HepG2 (cell line): ENCODE data around the gene RGP1. TPM values are rescaled to one million over a fixed set of nuclear protein-coding genes. Genes with fewer than 3 reads are reported as not detected.

Source experiments
- ATAC-seq: fragments of 200-7000 bp; cut with Tn5 transposase; 3 replicates; pipeline ENCODE4 v1.9.1; 2020; ENCODE audit warnings: mild to moderate bottlenecking, moderate library complexity
- BruUV-seq: library from RNA; stranded (reverse); fragments of 400-500 nt; replicated peaks from 2 replicates; lab custom pipeline; 2021; lab: Mats Ljungman, UMichigan
- CTCF ChIA-PET: fragments of 300-600 bp; formaldehyde crosslinking; extraction: SDS; loops from one replicate; lab custom pipeline; 2021; ENCODE audit warnings: low total read pairs, inconsistent platforms, low intra/inter-chr PET ratio; lab: Yijun Ruan, JAX
- POLR2A ChIA-PET: fragments of 350-600 bp; sonication (Branson Sonifier 250); formaldehyde crosslinking; loops from one replicate; lab custom pipeline; 2020; ENCODE audit warnings: antibody characterized with exemption, inconsistent platforms; lab: Yijun Ruan, JAX
- DNase-seq: peaks from one replicate; pipeline ENCODE4 v3.0.0-alpha.2; 2015; ENCODE audit warnings: low spot score
- FAIRE-seq: peaks from 3 replicates; lab custom pipeline; 2011; peaks lifted over from hg19 to GRCh38; lab: Jason Lieb, UNC
- H2AFZ ChIP-seq: one replicate; pipeline ENCODE4 v1.6.1; 2011; ENCODE audit warnings: low read length, inconsistent platforms
- H3K27ac ChIP-seq: fragments of 300-600 bp; 3 replicates; pipeline ENCODE4 v1.8.0; 2011; ENCODE audit warnings: mixed run types, mild to moderate bottlenecking, mixed read lengths, low read length, inconsistent platforms; ENCODE audit not compliant: insufficient read depth; ENCODE audit errors: extremely low read length
- H3K27me3 ChIP-seq, 2 experiments: fragments of 200-600 bp in 1 of 2; 2 replicates in 1 of 2; 3 replicates in 1 of 2; pipeline versions ENCODE4 v1.6.0 to v1.8.0; 2011; ENCODE audit warnings: low read length in 2 of 2, mild to moderate bottlenecking in 2 of 2, moderate library complexity in 2 of 2, inconsistent platforms in 1 of 2; ENCODE audit not compliant: insufficient read depth in 2 of 2, control insufficient read depth in 1 of 2
- H3K36me3 ChIP-seq, 2 experiments: fragments of 200-600 bp in 1 of 2; replicated peaks in 1 of 2; 2 replicates in 1 of 2; 3 replicates in 1 of 2; pipeline versions ENCODE4 v1.5.1 to v1.8.0; 2011; ENCODE audit warnings: low read length in 2 of 2, inconsistent platforms in 1 of 2; ENCODE audit not compliant: insufficient read depth in 2 of 2, control insufficient read depth in 1 of 2
- H3K4me1 ChIP-seq: 2 replicates; pipeline ENCODE4 v1.5.1; 2012; ENCODE audit warnings: low read length, inconsistent platforms; ENCODE audit not compliant: insufficient read depth
- H3K4me2 ChIP-seq: 2 replicates; pipeline ENCODE4 v1.6.0; 2011; ENCODE audit warnings: low read depth, low read length, inconsistent platforms
- H3K4me3 ChIP-seq, 3 experiments: fragments of 200-600 bp in 1 of 3; sonication (generic), shearing (Covaris generic) in 1 of 3; replicated peaks in 1 of 3; 2 replicates each; pipeline ENCODE4 v1.5.1; 2011 to 2016; ENCODE audit warnings: low read length in 3 of 3, inconsistent platforms in 2 of 3, low read depth in 2 of 3, mild to moderate bottlenecking in 2 of 3, control low read depth in 1 of 3, mixed read lengths in 1 of 3; ENCODE audit not compliant: insufficient read depth in 1 of 3
- H3K79me2 ChIP-seq: one replicate; pipeline ENCODE4 v1.6.1; 2011; ENCODE audit warnings: low read length, inconsistent platforms; ENCODE audit not compliant: insufficient read depth
- H3K9ac ChIP-seq: 2 replicates; pipeline ENCODE4 v1.6.0; 2011; ENCODE audit warnings: mild to moderate bottlenecking, low read depth, low read length, inconsistent platforms; ENCODE audit not compliant: insufficient read depth
- H3K9me3 ChIP-seq: 2 replicates; pipeline ENCODE4 v1.5.1; 2012; ENCODE audit warnings: mild to moderate bottlenecking, low read length
- H4K20me1 ChIP-seq: 2 replicates; pipeline ENCODE4 v1.6.0; 2011; ENCODE audit warnings: inconsistent platforms, mild to moderate bottlenecking, low read length, moderate library complexity; ENCODE audit not compliant: insufficient read depth
- CCAR2 ChIP-seq: fragments of 200-400 bp; formaldehyde crosslinking; optimal IDR thresholded peaks from 2 replicates; pipeline ENCODE3; 2018; ENCODE audit warnings: low read depth, mild to moderate bottlenecking, low read length, moderate library complexity
- HES4 ChIP-seq: sonication (generic); formaldehyde crosslinking; IDR thresholded peaks from 2 replicates; pipeline ENCODE4 v1.9.0; 2021; ENCODE audit warnings: mild to moderate bottlenecking, missing genetic modification reagents, borderline replicate concordance
- HNRNPLL ChIP-seq: fragments of 200-400 bp; formaldehyde crosslinking; IDR thresholded peaks from 2 replicates; pipeline ENCODE4 v1.6.1; 2017; ENCODE audit warnings: mild to moderate bottlenecking, low read depth, low read length; ENCODE audit not compliant: poor library complexity, severe bottlenecking
- PHF5A ChIP-seq: IDR thresholded peaks from one replicate; pipeline ENCODE4 v1.6.1; 2018; ENCODE audit warnings: low read depth, missing genetic modification reagents; ENCODE audit not compliant: unreplicated experiment
- POGZ ChIP-seq: sonication (generic); formaldehyde crosslinking; IDR thresholded peaks from 2 replicates; pipeline ENCODE4 v1.4.0; 2020; ENCODE audit warnings: mild to moderate bottlenecking, missing genetic modification reagents
- RAD21 ChIP-seq: fragments of 450-650 bp; formaldehyde crosslinking; IDR thresholded peaks from 2 replicates; pipeline ENCODE4 v1.5.0; 2020; ENCODE audit warnings: mild to moderate bottlenecking
- SMAD9 ChIP-seq: sonication (generic); formaldehyde crosslinking; IDR thresholded peaks from 2 replicates; pipeline ENCODE4 v1.5.1; 2020; ENCODE audit warnings: mild to moderate bottlenecking, missing genetic modification reagents
- SMYD3 ChIP-seq: sonication (generic); formaldehyde crosslinking; IDR thresholded peaks from 2 replicates; pipeline ENCODE4 v1.8.1; 2023; ENCODE audit warnings: mild to moderate bottlenecking, missing genetic modification reagents
- ZFP82 ChIP-seq: sonication (generic); formaldehyde crosslinking; IDR thresholded peaks from 2 replicates; pipeline ENCODE4 v1.5.1; 2020; ENCODE audit warnings: mild to moderate bottlenecking, missing genetic modification reagents, borderline replicate concordance
- ZFP91 ChIP-seq: sonication (generic); formaldehyde crosslinking; IDR thresholded peaks from 2 replicates; pipeline ENCODE4 v1.9.0; 2022; ENCODE audit warnings: missing genetic modification reagents, mild to moderate bottlenecking, borderline replicate concordance
- ZNF337 ChIP-seq: sonication (generic); formaldehyde crosslinking; IDR thresholded peaks from 2 replicates; pipeline ENCODE4 v1.5.1; 2020; ENCODE audit warnings: missing genetic modification reagents, low read depth, mild to moderate bottlenecking, borderline replicate concordance
- ZNF597 ChIP-seq: sonication (generic); formaldehyde crosslinking; IDR thresholded peaks from 2 replicates; pipeline ENCODE4 v1.5.0; 2020; ENCODE audit warnings: missing genetic modification reagents
- ZNF746 ChIP-seq: sonication (generic); formaldehyde crosslinking; IDR thresholded peaks from 2 replicates; pipeline ENCODE4 v1.8.0; 2022; ENCODE audit warnings: mild to moderate bottlenecking, missing genetic modification reagents
- ZNF770 ChIP-seq: sonication (generic); formaldehyde crosslinking; IDR thresholded peaks from 2 replicates; pipeline ENCODE4 v1.5.0; 2020; ENCODE audit warnings: mild to moderate bottlenecking, missing genetic modification reagents
- WGBS: methylation state at CpG from one replicate; pipeline ENCODE4 v1.1.6; 2017; ENCODE audit warnings: low lambda C conversion rate; 5-methylcytosine and 5-hydroxymethylcytosine counted together
- in situ Hi-C: cut with HindIII; loops from 2 replicates; pipeline ENCODE4 v1.10.0; 2017; ENCODE audit warnings: low pct_unique_long_range_greater_than_20kb; ENCODE audit not compliant: extremely low pct_ligation_motif_present
- intact Hi-C: fragments of 100-400 bp; cut with micrococcal nuclease; formaldehyde crosslinking; loops from one replicate; pipeline ENCODE4 v1.10.0; 2022; ENCODE audit not compliant: unreplicated experiment
- polyA plus RNA-seq, 8 experiments: library from polyadenylated mRNA; depleted of rRNA in 3 of 8; stranded (reverse) in 7 of 8; unstranded in 1 of 8; fragments of >200 nt; fragmentation: Illumina TruSeq in 4 of 8; extraction: Trizol in 4 of 8; gene quantifications; 2 replicates each; pipeline versions ENCODE4 v1.2.1 to v1.2.3, GENCODE V29; 2011 to 2016; ENCODE audit warnings: low read depth in 4 of 8, missing spikeins in 1 of 8, mixed read lengths in 1 of 8; ENCODE audit not compliant: insufficient read depth in 1 of 8
- total RNA-seq, 5 experiments: library from RNA; depleted of rRNA; stranded (reverse); fragments of >200 nt; fragmentation: Illumina TruSeq; extraction: Trizol; gene quantifications; 2 replicates each; pipeline ENCODE4 v1.2.3, GENCODE V29; 2016; ENCODE audit warnings: low read depth in 1 of 5

Gene RGP1
- total and polyA plus RNA-seq, 2 of the 13 experiments (the other 11 are each of a cell fraction or from before 2014, with no cell fraction given): 12.7 to 21.0 TPM

- no peak for ATAC-seq
- H3K4me1 ChIP-seq: peaks cover 14% of the 10 kb centered on the region
- no peaks in the 10 kb centered on the region for H4K20me1 ChIP-seq
- H3K27me3 ChIP-seq: no peaks in the 10 kb centered on the region
- 95% methylated on average over 1 of the region's 1 CpG for WGBS
- intact Hi-C loops: no loop called here
- no peak overlapping the region for H2AFZ ChIP-seq
- no peak overlapping the region for H3K4me3 ChIP-seq
- peaks cover 31% of the 10 kb centered on the region for H3K79me2 ChIP-seq
- CTCF ChIA-PET: no interaction called here
- H3K27ac ChIP-seq: no peak overlapping the region
- no peaks in the 10 kb centered on the region for H3K36me3 ChIP-seq
- no peak overlapping the region for H3K9ac ChIP-seq
- POLR2A ChIA-PET: interaction anchor here (1.1 kb wide), 1 partner anchor 102 kb away, joined by 3 read pairs; no protein-coding TSS in a partner anchor
- H3K4me2 ChIP-seq: no peak overlapping the region
- no peak for TF ChIP-seq ZFP91 (CRISPR knock-in tag)
- TF ChIP-seq ZNF770 (CRISPR knock-in tag): peak; percentile 14; the same call in 1 of the 2 replicates
- TF ChIP-seq, all 625 proteins: peak for 1
- FAIRE-seq: no peak
- in situ Hi-C loops: no loop called here
- DNase-seq: no peak
- no TSS peak for BruUV-seq
- no peaks in the 10 kb centered on the region for H3K9me3 ChIP-seq
These were observed 14.7 kb downstream of the RGP1 start for GRCh38 chr9:35763803-35764202.

- Histone ChIP-seq H3K27ac (no peak overlapping the region), H3K79me2 (peaks cover 14% of the 10 kb centered on the region), H3K4me3 (no peak overlapping the region), H2AFZ (no peak overlapping the region), H3K4me2 (no peak overlapping the region), H3K9me3 (no peaks in the 10 kb centered on the region), H3K9ac (no peak overlapping the region), H3K4me1 (peaks cover 22% of the 10 kb centered on the region), H4K20me1 (no peaks in the 10 kb centered on the region), H3K27me3 (no peaks in the 10 kb centered on the region), H3K36me3 (no peaks in the 10 kb centered on the region)
- ATAC-seq (no peak), FAIRE-seq (no peak), DNase-seq (no peak)
- ChIA-PET POLR2A (no interaction called here), CTCF (no interaction called here)
- in situ Hi-C loops: no loop called here
- no TSS peak for BruUV-seq
- WGBS: 98% methylated on average over 2 of the region's 2 CpGs
- intact Hi-C loops: no loop called here
- TF ChIP-seq SMYD3 (no peak), ZNF597 (CRISPR knock-in tag) (no peak), ZNF337 (no peak), POGZ (CRISPR knock-in tag) (no peak), ZFP82 (CRISPR knock-in tag) (no peak), ZNF746 (CRISPR knock-in tag) (no peak), CCAR2 (no peak), RAD21 (no peak), HES4 (no peak), HNRNPLL (no peak), PHF5A (no peak), SMAD9 (CRISPR knock-in tag) (no peak)
These were observed 17.9 kb downstream of the RGP1 start for GRCh38 chr9:35766997-35767396.
